C4-2B (cell line): ENCODE measurements around the gene EMP1.

ENCODE experiments used
- ZFX ChIP-seq: fragments of 450-650 bp; IDR thresholded peaks from 2 replicates; pipeline ENCODE4 v1.6.1; 2017
- TF ChIP-seq, protein P1 (sequence below): fragments of 450-650 bp; conservative IDR thresholded peaks from 2 replicates; pipeline ENCODE4 v1.5.1; 2017; ENCODE audit warnings: mild to moderate bottlenecking

DNA sequence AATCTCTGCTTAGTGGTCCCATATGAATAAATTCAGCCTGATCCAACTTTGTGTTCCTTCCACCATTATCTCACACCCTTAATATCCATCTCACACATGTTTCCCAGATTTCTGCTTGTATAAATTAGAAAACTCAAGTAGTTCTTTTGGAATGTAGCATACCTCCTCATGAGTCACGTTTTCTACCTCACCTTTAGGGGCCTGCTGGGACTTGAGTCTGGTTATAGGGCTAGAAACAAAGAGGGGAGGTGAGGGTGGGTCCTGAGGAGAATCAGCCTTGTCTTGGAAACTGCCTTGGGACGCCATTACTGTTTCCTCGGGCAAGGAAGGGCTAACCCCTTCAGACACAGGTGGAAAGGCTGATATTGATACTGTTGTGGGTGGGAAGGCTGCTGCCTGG, 51.1 kb downstream of the EMP1 start:
- TF ChIP-seq, protein P1, sequence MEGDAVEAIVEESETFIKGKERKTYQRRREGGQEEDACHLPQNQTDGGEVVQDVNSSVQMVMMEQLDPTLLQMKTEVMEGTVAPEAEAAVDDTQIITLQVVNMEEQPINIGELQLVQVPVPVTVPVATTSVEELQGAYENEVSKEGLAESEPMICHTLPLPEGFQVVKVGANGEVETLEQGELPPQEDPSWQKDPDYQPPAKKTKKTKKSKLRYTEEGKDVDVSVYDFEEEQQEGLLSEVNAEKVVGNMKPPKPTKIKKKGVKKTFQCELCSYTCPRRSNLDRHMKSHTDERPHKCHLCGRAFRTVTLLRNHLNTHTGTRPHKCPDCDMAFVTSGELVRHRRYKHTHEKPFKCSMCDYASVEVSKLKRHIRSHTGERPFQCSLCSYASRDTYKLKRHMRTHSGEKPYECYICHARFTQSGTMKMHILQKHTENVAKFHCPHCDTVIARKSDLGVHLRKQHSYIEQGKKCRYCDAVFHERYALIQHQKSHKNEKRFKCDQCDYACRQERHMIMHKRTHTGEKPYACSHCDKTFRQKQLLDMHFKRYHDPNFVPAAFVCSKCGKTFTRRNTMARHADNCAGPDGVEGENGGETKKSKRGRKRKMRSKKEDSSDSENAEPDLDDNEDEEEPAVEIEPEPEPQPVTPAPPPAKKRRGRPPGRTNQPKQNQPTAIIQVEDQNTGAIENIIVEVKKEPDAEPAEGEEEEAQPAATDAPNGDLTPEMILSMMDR, result no peak
- no peak for TF ChIP-seq ZFX
